NCI-H2171 treated with DMSO at 0.1 percent for 48 hours (cell line): Measurements from ENCODE around the gene PRKD2.

Experiments used
- DNase-seq: peaks from one replicate; lab custom pipeline; 2025; lab: John Stamatoyannopoulos, UW

PRKD2 gene

GRCh38 chr19:46741447-46741846, 24.5 kb upstream of the PRKD2 start:
- no peak for DNase-seq

DNA sequence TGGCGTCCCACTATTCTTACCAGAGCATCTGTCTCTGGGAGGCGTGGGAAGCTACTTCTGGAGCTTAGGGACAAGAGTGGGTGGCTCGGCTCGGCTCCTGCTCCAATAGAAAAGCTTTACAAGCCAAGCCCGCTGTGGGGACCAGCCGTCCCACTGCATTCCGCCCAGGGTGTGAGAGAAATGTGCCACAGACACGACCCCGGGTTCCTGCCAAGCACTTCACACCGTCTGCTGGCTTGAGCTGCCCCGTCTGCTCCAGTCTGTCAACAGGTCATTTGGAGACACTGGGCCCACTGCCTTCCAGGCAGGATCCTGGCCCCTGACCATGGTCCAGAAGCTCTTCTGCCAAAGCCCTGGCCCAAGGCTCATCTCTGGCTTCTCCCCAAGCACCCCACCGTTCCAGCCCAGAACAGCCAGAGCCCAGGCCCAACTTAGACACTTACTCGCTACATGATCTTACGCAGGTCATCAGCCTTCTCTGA, 22.4 kb upstream of the PRKD2 start:
- DNase-seq, result no peak

GRCh38 chr19:46737761-46738171, 20.9 kb upstream of the PRKD2 start:
- no peak for DNase-seq

- DNase-seq, result no peak
Measured at GRCh38 chr19:46737298-46737654, 20.4 kb upstream of the PRKD2 start.

DNA sequence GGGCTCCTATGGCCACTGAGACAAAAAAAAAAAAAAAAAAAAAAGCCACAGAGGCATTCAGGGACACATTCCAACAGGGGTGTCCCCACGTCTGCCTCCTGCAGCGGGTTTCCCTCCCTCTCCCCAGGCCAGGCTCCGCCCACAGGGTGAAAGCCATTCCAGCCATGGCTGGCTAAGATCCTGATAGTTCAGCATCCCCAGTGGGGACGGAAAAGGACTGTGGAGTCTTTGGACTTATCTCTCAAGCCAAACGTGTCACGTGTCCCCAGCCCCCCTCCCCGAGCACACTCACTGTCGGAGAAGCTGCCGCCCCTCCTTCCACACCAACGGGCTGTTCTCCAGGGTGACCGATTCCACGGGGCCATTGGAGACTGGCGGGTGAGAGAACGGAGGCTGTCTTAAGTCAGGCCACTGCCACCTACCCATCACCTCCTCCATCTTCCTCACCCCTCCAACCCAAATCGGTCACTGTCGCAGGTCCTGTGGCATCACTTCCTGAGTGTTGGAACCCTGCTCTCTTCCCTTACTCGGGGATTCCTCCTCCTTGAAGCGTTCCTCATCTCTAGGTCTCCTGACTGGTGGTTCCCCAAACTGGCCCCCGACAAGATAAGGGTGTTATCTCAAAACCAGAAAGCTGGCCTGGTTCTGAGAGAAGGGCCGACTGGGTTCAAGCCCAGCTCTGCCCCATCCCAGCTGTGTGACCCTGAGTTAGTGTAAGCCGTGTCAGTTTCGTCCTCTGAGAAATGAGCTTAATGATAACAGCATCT, 19.8 kb upstream of the PRKD2 start:
- no peak for DNase-seq

DNA sequence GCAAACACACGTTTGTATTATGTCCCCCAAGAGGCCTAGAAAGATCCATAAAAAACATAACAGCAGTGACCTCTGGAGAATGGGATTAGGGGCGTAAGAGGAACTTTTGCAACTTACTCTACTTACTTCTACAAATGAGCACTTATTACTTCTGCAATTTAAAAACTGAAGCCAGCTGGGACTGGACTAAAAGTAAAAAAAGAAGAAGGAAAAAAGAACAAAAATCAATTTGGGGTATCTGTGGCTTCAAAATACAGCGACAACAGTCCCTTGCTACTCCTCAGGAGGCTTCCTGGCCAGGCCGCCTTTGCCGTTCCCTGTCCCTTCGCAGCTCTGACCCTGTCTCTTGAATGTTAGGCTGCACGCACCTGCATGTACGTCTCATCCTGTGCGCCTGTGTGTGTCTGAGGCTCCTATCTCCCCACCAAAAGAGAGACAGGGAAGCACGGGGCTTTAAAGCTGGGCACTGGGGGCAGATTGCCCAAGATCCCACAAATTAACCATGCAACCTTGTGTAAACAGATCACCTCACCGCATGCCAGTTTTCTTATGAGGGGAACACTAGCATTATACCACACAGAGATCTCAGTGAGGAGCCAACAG, 16.9 kb upstream of the PRKD2 start:
- DNase-seq, result no peak

- no peak for DNase-seq
Measured at GRCh38 chr19:46732966-46733689, 16.2 kb upstream of the PRKD2 start.

DNA sequence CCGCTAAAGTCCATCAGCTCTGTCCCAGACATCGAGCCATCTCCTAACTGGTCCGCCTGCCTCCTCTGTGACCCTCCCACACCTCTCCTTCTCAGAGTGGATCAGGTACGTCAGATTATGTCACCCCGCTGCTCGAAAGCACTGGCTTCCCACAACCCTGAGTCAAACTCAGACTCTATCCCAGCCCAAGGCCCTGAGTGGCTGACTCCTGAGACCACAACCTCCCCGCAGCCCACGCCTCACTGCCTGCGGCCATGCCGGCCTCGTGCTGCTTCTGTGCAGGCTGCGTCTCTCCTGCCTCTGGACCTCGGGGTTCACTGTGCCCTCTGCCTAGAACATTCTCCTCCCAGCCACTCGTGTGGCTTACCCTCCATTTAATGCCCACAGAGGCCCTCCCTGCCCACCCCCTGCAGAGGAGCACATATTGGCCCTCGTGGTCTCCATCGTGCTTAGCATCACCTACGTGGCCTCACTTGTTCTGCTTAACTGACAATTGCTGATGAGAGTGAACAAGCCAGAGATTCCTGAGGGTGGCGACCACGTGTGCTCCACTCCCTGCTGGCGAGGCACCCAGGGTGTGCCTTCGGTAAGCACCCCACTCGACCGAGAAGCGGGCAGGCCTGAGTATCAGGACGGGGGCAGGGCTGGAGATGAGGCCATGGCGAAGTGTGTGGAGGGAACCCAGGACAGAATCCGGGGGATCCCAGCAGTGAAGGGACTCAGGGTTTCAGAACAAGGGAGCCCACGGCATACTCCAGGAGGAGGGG, 15.4 kb upstream of the PRKD2 start:
- DNase-seq, result no peak

GRCh38 chr19:46731584-46731983, 14.7 kb upstream of the PRKD2 start:
- DNase-seq, result no peak

DNA sequence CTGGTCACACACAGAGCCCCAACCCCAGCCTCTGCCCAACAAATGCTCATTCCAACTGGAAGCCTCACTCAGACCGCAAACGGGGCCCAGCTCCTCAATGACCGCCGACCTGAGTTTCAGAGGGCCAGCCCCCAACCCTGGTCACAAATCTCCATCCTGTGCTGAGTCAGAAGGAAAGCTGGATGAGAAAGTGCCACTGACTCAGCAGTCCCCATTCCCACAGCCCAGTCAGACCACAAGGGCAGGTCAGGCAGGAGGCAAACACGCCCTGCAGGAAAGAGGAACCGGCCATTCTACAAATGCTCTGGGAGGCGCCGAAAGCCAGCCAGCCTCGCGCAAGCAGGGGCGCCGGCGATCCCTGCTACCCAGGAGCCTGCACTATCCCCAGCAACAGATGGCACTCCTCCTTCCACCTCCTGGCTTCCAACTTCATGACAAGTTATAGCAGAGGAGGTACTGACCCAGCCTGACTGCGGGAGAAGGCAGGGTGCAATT, 14.1 kb upstream of the PRKD2 start:
- DNase-seq, result no peak

GRCh38 chr19:46730595-46730994, 13.7 kb upstream of the PRKD2 start:
- DNase-seq, result no peak

DNA sequence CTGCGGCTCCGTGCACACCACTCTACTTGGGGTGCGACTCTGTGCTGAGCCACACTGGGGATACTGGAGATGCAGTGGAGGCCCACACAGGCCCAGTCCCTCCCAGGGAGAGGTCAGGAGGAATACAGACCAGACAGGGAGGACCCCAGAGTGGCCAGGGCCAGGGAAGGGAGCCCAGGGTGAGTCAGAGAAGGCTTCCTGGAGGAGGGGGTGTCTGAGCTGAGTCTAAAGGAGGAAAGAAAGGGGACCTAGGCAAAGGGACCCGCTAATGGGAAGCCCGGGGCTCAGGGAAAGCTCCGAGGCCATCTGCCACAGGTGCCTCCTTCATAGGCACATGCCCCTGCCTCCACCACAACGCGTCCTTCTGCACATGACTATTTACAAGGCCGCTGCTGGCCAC, 13.3 kb upstream of the PRKD2 start:
- no peak for DNase-seq

GRCh38 chr19:46729696-46730095, 12.8 kb upstream of the PRKD2 start:
- no peak for DNase-seq

DNA sequence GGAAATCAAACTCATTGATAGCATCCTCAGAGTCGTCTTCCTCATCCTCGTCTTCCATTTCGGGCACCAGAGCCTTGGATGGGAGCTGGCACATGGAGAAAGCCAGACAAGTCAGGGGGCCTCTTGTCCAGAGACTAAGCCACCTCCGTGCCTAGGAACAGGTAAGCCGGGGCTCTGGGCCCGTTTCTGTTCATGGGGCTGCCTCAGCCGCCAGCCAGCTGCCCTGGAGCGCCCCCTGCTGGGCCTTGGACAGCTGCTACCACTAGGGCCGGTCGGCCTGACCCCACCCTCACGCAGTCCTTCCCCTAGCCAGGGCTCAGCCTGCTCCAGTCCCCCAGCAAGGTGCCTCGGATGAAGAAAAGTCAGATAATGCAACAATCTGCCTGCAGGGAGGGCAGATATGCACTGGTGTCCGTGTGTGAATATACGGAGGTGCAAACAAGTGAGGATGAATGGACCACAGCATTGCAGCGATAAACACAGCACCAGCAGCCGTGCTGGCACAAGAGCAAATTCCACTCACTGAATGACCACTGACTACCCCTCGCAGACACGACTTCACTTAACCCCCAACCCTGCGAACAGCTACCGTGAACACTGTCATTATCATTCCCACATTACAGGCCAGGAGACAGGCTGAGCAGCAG, 11.9 kb upstream of the PRKD2 start:
- peak; percentile 26 for DNase-seq

DNA sequence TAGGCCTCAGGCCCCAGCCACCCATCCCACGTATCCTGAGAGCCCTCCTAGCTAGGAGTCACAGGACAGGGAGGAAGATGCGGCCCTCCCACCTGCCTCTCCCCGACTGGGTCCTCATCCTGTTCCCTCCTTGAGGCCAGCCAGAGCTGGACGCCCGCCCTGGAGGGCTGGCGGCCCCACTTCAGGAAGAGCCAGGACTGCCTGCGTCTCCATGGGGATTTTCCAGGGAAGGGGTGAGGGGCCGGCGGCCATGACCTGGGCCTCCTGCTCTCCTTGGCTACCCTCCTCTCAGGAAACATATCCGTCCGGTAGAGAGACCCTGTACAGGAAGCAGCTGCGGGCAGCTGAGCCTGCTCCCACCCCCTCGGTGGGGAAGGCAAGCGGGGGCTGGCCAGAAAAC, 11.3 kb upstream of the PRKD2 start:
- no peak for DNase-seq

GRCh38 chr19:46727757-46728156, 10.8 kb upstream of the PRKD2 start:
- no peak for DNase-seq

DNA sequence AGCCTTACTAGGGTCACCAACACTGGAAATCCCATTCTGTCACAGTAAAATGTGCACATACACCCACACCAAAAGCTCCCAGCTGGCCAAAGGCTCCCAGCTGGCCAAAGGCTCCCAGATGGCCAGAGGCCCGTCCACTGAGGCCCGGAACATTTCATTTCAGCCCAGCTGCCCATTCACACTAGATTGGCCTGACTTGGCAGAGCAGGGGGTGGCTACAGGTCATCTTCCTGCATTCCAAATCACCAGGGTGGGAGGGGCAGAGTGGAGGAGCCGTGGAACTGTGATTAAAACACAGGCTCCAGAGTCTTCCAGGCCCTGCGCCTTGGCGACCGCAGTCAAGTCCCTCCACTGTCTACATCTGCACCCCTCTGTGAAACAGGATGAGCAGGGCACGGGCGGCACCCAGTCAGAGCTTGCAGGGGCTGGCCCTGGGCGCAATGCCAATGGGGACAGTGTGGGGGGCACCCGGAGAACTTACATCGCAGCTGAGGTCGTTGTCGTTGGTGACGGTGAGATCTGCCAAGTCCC, 10.1 kb upstream of the PRKD2 start:
- no peak for DNase-seq

DNA sequence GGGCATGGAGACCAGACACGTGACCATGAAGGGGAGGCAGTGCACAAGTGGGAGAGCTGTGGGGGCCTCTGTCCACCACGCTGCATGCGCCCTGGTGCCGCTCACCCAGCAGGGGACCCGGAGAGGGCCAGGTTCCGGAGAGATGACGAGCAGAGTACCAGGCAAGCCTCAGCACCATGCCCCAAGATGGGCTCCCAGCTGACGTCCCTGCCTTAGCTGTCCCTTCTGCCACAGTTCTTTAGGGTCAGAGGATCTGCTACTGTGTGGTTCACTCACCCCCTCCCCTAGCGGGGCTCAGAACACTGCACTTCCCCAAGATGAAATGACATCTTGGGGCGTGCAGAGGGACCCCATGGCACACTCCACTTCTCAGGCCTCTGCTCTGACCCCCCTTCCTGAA, 9.6 kb upstream of the PRKD2 start:
- DNase-seq, result no peak

- no peak for DNase-seq
Measured at GRCh38 chr19:46725859-46726393, 9.0 kb upstream of the PRKD2 start.

DNA sequence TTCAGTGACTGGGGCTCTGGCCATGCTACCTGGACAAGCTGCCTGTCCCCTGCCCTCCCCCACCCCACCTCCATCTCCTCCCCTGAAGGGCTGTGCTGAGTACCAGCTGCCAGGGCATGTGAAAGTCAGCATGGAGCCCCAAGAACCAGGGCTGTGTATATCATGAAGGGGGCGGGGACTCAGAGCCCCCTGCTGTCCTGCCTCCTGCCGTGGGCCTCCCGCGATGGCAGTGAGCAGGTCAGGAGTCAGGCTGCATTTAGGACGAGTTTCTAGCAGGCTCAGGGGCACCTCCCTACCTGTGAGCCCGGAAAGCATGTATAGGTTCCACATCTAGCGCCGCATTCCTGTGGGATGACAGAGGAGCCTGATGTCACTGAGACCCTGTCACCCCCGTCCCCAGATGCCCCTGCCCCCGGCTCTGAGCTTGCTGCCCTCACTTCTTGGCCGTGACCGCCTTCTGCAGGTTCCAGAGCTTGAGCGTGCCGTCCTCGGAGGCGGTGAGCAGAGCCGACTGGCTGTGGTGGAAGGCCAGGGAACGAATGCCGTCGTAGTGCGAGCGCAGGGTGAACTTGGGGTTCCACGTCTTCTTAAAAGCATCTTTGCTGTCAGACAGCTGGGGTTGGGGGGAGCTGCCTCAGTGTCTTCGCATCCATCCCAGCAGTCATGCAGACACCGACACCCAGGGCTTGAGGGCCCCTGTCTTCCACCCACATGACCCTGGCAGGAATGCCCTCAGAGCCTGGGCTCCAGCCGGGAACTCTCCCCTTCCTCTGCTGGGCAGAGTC, 8.3 kb upstream of the PRKD2 start:
- DNase-seq, result no peak
